ENCODE data around the gene NDUFC2.
"Not testable (repeated sequence)": the region's sequence is repeated elsewhere in the genome, so short reads cannot be mapped to it uniquely, and the experiment has no call there.

The NDUFC2 gene

DNA sequence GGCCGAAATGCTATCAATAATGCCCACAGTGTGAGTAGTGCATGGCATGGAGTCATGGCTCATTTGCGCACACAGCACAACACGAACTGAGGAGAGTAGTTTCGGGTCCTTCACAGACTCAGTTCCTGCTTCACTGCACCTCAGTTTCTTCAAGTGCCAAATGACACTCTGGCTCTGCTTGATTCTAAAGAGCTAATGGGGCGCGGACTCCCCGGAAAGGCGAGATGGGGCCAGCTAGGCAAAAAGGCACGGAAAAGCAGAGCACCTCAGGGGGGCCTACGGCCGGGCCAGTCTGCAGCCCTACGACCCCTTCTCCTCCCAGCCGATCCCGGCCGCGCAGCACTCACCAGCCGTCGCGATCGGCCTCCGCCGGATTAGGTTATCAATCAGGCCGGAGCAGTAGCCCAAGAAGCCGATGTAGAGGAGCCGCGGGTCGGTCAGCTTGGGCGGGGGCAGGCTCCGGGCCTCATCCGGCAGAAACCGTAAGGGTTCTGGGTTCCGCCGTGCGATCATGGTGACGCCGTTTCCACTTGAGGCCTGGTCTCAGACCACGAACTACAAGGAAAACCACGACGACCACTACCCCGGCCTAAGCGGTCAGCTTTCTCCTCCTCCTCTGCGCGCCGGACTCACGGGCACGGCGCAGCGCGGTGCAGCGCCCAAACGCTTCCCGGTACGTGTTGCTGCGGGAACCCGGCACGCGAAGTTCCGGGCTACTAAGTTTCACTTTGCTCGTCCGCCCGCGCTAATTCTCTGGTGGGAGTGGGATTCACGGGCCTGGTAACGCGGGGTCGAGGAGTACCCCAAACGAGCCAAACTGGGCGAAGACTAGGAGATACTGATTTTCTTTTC, at the start of gene NDUFC2:
TSS of gene NDUFC2 (minus strand) at position 631 of the 852 bp plus-strand sequence. CDS start at position 513, 118 bp downstream.
- peak; percentile 44 to 48 for DNase-seq

DNA sequence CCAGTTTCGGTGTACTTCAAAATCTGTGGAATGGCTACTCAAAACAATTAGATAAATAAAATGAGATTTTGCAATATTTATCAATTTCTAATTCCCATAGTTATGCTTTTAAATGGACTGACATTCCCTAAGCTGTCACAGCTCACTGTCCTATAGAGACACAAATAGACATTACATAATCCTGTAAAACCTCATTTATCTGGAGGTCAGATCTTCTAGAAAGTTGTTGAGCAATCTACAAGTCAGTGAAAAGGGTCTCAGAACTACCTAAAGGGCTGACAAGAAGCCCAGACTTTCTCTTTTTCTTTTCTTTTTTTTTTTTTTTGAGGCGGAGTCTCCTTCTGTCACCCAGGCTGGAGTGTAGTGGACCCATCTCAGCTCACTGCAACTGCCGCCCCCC, 47.7 kb upstream of the NDUFC2 start:
- DNase-seq, result no peak

DNA sequence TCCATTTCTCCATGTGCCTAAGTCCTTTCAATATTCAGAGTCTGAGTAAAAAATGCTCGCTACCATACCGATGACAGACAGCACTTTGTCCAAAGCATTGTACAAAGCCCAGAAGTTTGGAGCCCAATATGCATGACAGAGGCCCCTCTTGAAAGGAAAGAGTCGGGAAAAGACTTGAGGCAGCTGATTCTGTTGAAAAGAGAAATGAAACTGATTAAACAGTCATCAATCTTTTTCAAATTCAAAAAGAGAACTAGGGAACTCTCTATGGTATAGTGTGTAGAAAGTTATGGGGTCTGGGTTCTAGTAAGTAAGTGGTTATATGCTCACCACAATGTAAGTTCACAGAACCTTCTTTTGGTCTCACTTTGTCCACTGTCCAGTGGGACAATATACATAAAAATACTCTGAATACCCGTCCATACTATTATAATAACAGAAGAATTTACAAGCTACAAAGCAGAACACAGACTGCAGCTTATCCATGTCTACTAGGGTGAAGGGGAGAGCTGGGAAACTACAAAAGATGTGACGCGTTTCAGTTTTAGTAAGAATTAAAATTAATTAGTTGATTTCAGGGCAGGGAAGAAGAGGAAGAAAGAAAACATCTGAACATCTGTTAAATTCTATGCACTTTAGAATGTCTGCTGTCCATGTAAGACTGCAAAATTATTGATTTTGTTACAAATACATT, 33.1 kb upstream of the NDUFC2 start:
- DNase-seq, result no peak

DNA sequence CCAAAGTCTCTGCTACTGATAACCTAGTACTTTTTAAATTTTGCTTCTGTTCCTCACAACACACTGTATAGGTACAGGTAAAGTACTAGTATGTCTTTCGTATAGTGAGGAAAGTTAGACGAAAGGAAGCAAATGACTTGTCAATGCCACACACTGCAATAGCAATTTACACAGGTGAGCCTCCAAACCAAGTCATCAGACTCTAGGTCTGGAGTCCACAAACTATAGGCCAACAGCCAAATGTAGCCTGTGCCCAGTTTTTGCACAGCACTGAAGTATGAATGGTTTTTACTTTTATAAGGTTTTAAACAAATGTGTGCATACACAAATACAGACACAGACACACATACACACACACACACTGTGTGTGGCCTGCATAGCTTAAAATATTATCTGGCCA, 31.6 kb upstream of the NDUFC2 start:
- no peak for DNase-seq

DNA sequence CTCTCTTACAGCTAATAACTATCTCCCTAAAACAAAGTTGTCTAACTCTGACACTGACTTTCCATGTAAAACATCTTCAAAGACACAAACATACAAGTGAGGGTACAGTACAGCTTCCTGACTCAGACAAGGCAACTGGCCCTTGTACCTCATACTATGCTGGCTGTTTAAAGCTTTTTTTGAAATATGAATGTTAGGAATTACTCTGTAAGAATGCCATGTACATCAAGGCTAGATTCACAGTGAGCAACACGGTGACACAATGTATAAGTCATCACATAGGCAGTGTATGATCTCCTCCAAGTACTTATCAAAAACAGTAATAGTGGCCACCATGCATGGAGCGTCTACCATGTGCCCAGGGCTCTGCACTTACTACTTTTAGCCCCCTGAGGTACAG, 31.2 kb upstream of the NDUFC2 start:
- DNase-seq, result no peak

DNA sequence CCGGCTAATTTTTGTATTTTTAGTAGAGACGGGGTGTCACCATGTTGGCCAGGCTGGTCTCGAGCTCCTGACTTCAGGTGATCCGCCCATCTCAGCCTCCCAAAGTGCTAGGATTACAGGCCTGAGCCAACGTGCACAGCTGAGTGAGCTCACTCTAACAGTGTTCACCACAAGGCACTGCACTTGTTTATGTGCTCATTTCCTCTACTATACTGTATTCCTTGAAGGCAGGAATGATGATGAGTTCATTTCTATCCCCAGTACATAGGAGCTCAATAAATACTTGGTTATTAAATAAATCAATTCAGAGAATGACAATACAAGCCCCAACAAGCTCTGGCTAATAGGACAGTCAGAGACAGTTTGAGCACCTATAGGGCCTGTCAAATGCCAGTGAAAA, 30.7 kb upstream of the NDUFC2 start:
- no peak for DNase-seq

DNA sequence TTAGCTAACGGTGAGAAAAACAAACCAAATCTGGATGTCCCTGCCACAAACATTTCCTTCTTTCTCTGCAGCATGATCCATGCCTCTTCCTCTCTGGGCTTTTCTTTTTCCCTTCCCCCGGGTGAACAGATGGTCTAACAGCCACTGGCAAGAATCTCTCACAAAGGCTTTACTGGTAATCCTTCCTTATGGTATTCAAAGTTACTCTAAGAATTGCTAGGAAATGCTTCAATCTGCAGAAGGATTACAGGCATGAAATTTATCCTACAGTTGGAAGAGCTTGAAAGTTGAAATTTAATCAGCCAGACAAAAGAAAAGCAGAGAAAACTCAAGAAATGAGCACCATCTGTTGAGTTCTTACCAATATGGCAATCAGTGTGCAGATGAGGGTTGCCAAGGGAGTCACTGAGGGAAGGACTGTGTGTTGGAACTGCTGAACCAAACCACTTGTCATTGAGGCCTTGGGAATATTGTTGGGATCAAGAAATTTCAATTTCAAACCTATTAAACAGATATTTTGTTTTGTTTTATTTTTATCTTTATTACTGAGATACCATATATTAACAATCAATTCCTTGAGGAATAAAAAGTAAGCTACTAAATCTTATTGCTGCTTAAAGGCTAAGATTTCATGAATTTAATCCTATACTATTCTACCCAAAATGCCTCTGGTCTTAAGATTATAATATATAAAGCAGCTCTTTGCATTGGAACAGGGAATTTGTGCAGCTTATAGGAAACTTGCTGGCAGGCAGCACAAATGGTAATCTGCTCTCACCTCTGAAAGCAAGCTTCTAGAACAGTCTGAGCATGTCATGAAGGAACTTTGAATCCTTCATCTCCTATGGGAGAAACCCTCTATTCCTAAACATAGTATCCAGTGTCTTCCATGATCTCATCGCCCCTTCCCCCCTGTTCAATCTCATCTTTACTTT, 29.7 kb upstream of the NDUFC2 start:
- DNase-seq, result no peak

DNA sequence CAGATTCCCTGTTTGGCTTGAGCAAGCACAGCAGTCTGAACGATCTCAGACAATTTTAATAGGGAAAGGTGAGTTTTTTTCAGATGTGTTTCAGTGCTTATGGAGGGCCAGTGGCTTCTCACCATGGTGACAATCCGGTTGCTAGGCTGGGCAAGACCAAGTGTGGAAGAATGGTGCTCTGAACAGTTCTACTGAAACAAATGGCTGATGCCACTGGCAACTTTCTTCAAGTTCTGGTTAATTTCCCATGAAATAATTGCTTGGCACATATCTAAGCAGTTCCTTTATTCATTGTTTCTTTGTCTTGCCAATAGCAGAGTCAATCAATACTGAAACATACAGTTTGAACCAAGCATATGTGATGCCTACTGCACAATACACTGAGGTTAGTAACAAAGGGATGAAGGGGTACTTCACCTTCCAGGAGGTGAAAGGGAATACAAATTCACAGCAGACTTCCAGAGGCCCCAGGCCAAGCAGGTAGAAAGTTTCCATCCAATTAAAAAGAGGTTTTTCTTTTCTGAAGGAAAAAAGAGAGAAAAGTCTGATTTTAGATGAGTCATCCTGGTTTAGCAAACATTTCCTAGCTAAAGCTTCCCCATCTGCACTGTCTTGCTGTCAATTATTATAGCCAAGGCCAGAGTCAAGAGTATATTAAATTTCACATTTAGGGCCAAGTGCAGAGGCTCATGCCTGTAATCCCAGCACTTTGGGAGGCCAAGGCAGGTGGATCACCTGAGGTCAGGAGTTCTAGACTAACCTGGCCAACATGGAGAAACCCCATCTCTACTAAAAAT, 21.2 kb upstream of the NDUFC2 start:
- no peak for DNase-seq

DNA sequence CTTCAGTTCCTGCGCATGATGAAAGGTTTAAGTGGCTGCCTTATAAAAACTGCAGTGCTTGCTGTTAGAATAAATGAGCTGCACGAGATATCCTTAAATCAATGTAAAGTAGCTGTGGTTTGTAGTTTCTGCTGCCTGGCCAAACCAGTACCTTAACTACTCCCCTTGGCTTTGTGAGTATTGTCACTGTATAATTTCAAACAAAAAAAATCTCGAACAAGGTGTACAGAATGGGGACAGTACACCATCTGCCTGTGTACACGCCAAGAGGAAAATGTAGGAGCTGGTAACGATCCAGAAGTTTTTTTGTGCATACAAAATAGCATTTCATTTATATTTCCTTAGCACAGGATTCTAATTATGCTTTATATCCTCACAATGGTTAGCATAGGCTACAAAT, 20.6 kb upstream of the NDUFC2 start:
- no peak for DNase-seq

DNA sequence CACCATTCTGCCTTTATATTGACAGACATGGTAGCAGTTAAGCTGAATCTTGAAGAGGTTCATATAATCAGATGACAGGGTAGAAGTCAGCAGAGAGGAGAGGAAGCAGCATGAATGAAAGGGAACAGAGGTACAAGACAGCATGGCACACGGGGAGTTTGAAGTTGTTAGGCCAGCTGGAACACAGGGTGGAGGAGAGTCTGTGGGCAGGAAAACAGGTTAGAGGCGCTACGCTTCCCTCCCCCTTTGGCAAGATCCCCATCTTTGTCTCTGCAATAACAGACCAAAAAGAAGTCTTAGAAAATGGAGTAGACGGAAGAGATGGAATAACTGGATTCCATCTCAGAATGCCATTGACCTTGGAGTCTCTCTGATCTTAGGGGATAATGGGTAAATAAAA, 20.0 kb upstream of the NDUFC2 start:
- DNase-seq, result no peak

DNA sequence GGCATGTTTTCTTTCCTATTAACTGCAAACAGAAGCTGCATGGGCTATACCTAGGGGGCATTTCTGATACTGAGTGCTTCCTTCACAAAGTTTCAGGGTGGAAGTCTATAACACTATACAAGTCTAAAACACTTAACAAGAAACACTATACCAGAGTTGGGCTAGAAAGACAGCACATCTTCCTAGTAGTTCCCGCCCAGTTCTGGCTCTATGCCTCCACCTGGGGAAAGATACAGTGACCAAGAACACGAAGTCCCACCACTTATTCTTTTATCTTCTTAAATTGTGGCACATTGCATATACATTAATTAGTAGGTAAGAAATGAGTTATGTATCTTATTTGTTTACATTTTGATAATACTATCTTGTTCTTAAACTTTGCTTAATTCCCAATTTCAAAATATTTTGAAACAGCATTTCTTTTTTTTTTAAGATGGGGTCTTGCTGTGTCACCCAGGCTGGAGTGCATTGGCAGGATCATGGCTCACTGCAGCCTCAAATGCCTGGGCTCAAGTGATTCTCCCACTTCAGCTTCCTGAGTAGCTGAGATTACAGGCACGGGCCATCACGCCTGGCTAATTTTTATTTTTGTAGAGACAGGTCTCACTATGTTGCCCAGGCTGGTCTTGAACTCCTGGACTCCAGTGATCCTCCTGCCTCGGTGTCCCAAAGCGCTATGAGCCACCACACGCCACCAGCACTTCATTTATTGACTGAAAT, 18.2 kb upstream of the NDUFC2 start:
- no peak for DNase-seq

DNA sequence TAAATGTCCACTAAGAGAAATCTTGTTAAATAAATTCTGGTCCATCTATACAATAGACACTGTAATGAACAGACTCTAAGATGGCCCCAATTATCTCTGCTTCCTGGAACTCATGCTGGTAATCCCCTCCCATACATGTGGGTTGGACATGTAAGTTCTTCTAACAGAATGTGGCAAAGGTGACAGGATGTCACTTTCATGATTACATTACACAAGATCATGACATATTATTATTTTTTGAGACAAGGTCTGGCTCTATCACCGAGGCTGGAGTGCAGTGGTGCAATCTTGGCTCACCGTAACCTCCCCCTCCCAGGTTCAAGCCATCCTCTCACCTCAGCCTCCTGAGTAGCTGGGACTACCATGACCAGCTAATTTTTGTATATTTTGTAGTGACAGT, 14.6 kb upstream of the NDUFC2 start:
- DNase-seq, result no peak

DNA sequence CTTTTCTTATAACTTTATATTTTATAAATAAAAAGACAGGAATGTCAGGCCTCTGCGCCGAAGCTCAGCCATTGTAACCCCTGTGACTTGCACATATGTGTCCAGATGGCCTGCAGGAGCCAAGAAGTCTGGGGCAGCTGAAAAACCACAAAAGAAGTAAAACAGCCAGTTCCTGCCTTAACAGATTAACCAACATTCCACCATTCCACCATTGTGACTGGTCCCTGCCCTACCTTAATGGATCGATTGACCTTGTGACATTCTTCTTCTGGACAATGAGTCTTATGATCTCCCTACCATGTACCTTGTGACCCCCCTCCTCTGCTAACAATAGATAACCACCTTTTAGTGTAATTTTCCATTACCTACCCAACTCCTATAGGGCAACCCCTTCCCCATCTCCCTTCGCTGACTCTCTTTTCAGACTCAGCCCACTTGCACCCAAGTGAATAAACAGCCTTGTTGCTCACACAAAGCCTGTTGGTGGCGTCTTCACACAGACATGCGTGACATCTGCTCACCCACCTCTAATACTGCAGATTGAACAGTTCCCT, 6.9 kb upstream of the NDUFC2 start:
- DNase-seq, result not testable (repeated sequence)

DNA sequence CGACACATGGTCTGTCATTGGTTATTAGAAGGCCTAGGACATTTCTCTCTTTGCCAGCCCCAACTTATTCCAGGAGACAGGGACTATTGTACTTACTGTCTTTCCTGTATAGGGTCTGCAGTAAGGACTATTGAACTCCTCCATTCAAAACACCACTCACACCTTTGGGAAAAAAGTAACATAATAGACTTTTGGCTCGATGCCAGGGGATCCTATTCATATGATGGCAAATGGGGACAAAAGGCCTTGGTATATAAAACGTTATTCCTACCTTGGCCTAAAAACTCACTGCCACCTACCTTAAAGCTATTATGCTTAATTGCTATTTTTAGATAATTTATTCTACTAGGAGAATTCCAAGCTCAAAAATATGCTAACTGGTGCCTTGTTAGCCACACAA, 6.3 kb upstream of the NDUFC2 start:
- no peak for DNase-seq

DNA sequence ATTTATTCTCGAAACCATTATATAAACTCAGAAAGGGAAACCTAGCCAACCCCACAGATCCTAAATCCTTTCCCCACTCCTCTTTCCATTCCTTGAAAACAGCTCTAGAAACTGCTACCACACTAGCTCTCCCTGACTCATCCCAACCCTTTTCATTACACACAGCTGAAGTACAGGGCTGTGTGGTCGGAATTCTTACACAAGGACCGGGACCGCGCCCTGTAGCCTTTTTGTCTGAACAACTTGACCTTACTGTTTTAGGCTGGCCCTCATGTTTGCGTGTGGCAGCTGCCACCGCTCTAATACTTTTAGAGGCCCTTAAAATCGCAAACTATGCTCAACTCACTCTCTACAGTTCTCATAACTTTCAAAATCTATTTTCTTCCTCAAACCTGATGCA, 4.8 kb upstream of the NDUFC2 start:
- DNase-seq, result not testable (repeated sequence)

DNA sequence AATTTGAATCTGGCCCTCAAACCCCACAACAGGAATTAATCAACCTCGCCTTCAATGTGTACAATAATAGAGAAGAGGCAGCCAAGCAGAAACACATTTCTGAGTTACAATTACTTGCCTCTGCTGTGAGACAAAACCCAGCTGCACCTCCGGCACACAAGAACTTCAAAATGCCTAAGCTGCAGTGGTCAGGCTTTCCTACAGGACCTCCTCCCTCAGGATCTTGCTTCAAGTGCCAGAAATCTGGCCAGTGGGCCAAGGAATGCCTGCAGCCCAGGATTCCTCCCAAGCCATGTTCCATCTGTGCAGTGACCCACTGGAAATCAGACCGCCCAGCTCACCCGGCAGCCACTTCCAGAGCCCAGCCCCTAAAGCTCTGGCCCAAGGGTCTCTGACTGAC, 3.4 kb upstream of the NDUFC2 start:
- DNase-seq, result no peak

DNA sequence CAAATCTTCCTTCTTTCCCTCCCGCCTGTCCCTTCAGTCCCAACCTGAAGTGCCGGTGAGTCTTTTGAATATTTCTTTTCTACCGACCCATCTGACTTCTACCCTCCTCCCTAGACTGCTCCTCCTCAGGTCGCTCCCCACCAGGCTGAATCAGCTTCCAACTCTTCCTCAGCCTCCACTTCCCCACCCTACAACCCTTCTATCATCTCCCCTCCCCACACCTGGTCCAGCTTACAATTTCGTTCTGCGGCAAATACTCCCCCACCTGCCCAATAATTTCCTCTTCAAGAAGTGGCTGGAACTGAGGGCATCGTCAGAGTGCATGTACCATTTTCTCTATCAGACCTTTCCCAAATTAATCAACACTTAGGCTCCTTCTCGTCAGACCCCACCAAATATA, 2.5 kb upstream of the NDUFC2 start:
- no peak for DNase-seq

DNA sequence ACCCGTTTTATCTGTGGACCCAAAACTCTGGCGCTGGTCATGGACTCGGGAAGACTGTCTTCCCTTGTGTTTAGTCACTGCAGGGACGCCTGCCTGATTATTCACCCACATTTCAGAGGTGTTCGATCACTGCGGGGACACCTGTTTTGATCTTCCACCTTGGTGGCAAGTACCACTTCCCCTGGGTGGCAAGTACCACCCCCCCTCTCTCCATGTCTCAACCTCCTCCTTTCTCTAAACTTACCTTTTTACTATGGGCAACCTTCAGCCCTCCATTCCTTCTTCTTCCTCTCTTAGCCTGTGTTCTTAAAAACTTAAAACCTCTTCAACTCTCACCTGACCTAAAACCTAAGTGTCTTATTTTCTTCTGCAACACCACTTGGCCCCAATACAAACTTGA, 1.9 kb upstream of the NDUFC2 start:
- DNase-seq, result no peak

DNA sequence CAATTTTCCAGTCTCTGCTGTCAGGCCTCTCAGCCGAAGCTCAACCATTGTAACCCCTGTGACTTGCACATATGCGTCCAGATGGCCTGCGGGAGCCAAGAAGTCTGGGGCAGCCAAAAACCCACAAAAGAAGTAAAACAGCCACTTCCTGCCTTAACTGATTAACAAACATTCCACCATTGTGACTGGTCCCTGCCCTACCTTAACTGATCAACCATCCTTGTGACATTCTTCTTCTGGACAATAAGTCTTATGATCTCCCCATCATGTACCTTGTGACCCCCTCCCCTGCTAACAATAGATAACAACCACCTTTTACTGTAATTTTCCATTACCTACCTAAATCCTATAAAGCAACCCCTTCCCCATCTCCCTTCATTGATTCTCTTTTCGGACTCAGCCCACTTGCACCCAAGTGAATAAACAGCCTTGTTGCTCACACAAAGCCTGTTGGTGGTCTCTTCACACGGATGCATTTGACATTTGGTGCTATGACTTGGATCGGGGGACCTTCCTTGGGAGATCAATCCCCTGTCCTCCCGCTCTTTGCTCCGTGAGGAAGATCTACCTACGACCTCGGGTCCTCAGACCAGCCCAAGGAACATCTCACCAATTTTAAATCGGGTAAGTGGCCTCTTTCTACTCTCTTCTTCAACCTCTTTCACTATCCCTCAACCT, 1.3 kb upstream of the NDUFC2 start:
- DNase-seq, result no peak

DNA sequence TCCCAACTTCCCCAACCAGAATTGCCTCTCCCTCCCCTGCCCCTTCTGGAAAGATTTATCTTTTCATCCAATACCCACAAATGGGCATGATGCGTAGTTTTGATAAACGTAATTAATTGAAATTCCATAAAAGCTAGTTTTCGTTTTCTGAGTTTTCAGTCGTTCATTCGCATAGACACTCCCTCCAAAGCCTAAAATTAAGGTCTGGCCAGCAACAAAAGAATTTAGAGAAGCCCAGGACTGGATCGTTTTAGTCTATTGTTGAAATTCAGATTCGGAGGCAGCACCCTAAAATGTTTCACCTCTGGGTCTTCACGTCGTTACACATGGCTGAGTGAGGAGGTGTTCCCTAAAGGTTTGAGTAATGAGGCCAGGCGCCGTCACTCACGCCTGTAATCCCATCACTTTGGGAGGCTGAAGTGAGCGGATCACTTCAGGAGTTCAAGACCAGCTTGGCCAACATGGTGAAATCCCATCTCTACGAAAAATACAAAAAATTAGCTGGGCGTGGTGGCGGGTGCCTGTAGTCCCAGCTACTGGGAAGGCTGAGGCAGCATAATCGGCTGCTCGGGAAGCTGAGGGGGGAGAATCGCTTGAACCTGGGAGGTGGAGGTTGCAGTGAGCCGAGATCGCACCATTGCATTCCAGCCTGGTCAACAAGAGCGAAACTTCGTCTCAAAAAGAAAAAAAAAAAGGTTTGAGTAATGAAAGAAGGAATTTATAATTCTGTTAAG, 589 bp upstream of the NDUFC2 start:
- DNase-seq, result no peak
